Hematopoietic multipotent progenitor cell treated with erythropoietin and hydrocortisone succinate and interleukin-3 and kit ligand, for 15 days (in vitro differentiated cells): ENCODE results near the gene CHST8.

Experiments
- DNase-seq: peaks from one replicate; pipeline ENCODE4 v3.0.0-alpha.2; 2015; ENCODE audit warnings: low spot score

CHST8 gene

DNA sequence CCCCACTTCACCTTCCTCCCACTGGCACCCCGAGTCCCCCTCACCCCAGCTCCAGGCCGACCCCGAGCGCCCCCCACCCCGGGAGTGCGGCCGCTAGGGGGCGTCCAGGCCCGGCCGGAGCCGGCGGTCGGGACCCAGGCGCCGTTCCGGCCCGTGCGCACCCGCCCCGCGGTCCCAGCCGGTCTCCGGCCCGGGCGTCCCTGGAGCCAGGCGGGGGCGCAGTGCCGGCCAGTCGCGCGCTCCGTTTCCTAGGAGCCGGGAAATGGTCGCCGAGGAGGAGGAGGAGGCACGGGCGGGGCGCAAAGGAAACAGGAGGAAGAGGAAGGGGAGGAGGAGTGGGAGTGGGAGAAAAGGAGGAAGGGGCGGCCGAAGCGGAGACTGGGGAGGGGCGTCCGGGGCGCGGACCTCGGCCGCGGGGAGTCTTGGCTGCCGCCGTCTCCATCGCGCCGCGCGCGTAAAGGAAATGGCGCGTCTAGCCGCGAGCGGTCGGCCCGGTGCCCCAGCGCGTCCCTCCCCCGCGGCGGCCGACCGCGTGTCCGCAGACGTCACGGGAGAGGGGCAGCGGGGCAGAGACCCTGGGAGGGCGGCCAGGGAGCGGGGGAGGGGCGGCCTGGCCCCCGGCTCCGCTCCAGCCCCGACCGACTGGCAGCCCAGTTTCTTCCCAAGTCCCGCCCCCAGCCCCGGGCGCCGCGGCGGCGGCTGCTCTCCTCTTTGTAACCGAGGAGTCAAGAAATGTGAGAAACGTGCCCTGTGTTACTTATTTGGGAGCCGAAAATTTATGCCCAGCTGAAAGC lies 173.8 kb downstream of the CHST8 start:
- DNase-seq: peak; percentile 31

DNA sequence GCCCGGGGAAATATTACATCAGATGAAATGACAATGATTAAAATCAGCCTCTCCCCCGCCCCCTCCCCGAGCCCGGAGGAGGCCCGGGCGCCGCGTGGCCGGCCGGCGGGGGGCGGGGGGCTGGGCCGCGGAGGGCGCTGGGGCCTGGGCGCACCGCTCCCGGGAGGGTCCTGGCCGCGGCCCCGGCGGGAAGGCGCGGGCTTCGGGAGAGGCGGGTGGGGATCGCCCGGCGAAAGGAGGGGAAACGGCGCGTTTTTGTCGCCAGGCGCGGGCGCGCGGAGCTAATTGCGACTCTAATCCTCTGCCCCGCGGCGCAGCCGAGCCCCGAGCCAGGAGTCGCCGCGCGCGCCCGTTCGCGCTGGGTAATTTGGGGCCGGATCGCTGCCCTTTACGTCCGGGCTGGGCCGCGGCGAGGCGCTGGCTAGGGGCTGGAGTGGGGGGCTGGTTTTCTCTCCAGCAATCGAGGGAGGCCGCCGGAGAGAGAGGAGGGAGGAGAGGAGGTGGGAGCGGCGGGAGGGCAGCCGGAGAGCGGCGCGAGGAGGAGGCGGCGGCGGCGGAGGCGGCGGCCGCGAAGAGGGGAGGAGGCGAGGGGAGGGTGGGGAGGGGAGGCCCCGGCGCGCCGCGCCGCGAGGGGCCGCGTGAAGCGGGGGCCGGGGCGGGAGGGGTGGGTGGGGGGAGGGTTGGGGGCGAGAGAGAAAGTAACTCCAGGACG lies 174.6 kb downstream of the CHST8 start, which contains the start of gene KCTD15:
KCTD15 (plus strand) TSS at position 707 of the 712 bp plus-strand sequence. CDS start 3,585 bp downstream, outside the sequence.
- DNase-seq: no peak

DNA sequence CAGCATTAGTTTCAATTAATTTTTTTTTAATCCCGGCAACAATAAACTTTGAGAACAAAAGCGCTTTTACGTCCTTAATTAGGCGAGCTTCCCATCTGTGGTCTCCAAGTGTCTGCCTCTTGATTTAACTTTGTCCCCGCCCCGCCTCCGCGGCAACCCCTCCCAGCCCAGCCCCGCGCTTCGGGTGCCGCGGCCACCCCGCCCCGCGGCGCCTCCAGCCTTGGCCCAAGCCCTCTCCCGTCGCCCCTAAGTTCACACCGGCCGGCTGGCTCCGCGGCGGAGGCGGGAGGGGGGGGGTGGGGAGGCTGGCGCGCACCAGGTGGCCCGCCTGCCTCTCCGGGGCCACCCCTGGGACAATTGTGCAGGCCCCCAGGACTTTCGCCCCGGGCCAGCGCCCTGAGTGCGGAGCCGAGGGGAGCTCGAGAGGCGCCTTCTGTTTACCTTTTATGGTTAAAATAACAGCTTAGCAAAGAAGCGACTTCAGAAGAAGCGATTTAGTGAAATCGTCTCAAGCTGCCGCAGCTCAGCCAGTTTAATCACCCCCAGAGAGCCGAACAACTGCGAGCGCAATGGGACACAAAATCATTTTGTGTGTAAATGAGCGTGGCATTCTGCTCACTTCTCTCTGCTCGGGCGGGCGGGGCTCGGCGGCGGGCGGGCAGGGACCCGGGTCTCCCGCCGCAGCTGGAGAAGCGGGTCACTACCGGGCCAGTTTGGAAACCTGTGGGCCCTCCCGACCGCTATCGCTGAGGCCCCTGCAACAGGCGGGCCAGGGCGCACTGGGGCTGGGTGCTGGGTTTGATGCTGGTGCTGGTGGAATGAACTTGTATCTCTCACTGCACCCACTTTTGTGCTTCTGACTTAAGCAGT lies 176.3 kb downstream of the CHST8 start:
- peak; percentile 7 for DNase-seq

DNA sequence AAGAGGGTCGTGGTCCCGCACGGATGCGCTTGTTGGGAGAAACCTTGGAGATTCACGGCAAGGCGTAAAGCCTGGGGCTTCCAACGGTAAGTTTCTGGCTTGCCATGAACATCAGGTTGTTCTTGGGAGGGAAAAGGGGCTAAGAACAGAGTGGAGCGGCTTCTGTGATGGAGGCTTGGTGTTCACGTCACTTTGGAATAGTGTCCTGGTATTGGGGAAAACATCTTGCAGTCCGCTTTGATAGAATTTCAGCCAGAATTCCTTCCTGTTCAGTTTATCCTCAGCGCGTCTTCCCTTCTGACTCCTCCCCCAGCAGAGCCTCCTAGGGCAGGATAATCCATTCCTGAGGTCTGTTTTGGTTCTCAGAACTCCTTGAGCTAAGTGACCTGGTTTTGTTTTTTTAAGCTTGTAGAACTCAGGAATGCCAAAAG lies 176.9 kb downstream of the CHST8 start:
- DNase-seq: no peak

DNA sequence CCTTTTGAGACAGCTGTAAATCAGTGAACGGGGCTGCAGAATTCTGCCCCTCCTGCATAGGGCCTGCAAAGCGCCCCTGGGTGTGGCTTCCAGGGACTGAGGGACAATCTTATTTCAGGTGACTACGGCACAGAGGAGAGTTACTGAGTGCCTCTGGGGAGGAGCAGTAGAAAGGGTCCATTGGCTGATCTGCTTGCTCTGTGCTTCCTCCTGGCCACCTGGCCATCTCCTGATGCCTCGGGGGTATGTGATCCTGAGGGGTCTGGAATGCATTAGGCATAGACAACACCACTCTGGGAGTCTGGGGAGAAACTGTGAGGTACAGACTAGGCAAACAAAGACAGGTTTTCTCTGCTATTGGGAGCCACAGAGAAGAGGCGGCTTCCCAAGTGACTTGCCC lies 177.7 kb downstream of the CHST8 start:
- no peak for DNase-seq

DNA sequence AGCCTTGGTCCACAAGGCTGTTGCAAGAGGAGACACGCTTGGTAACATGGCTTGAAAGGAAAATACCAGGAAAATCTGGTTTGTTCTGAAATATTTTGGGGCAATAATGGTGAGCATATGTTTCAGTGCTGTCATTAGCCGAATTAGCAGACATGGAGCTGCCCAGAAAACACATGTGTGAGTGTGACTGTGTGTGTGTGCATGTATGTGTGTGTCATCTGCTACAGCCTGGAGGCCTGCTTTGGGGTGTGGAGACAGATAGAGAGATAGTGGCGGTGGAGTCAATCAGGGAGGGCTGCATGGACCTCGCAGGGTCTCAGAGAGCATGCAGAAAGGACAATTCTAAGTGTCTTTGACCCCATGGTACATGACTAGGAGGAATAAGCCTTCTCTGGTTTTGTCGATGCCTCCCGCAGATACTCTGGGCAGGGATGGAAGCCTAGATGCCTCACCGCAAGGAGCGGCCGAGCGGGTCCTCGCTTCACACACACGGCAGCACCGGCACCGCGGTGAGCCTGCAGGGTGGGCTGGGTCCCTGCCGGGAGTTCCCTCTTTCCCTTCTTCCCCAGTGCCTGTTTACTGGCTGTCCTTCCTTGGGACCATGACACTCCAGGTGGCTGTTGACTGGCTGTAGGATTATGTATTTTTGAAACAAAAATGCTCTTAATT lies 178.4 kb downstream of the CHST8 start:
- DNase-seq: no peak

DNA sequence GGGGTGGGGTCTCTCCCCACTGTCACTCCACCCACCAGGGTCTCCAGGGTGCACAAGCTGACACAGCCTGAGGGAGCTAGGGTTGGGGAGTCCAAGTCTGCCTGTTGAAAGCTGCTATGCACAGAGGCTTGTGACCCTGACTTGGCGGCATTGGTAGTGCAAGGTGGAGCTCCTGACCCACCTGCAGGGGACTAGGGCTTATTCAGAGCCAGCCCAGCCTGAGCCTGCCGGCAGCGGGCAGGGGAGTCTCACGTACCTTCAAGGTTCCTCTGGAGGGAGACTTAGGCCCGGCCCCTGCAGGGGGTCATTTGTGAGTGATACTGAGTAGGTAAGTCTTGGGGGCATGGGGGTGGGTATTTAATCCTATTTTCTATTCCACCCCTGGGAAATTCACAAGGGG lies 179.7 kb downstream of the CHST8 start:
- DNase-seq: no peak

DNA sequence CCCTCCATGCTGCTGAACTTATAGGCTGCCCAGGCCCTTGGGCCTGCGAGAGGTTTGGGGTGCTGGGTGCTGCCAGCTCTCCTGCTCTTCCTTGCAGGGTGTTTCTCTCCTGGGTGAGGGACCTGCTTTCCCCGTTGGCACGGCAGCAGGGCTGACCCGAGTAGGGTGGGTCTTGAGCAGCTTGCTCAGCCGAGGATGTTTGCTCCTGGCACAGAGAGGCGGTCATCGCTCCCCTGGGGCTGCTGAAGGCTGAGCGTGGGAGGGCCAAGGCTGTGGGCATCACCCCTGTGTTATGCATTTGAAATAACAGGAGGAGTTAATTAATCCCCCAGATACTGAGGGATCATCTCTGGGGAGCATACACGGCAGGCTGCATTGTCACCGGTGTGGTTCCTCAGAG lies 180.2 kb downstream of the CHST8 start:
- no peak for DNase-seq

DNA sequence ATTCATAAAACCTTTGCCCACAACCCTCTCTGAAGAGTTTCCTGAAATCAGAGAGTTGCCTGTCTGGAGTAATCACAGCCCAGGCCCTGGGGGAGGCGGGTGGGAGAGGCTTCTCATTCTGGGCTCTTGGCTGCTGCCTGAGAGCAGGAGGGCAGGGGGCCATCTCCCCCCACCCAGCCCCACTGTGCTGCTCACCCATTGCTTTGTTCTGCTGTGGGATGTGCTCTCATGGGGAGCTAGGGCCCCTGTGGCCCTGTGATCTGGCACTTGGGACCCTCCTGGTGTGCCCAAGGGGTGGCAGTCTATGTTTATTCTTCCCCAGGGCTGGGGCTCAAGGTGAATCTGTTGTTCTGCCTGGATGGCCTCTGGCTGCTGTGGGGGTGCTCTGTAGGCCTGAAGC lies 181.0 kb downstream of the CHST8 start:
- no peak for DNase-seq

DNA sequence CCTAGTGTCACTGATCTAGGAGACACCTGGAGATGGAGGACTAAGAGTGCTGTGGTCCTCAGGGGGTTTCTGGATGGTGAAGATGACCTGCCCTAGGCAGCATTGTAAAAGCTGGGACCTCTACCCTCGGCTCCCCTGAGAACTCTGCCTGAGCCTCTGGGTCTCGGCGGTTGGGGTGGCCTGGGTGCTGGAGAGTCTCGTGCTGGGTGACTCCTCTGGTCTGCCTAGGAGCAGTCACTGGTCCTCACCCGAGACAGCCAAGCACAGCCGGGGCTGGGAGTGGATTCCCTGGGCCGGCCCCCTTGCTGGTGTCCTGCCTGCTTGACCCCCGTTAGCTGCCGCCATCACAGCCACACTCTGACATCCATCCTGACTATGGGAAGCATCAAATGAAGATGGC lies 181.6 kb downstream of the CHST8 start:
- no peak for DNase-seq

DNA sequence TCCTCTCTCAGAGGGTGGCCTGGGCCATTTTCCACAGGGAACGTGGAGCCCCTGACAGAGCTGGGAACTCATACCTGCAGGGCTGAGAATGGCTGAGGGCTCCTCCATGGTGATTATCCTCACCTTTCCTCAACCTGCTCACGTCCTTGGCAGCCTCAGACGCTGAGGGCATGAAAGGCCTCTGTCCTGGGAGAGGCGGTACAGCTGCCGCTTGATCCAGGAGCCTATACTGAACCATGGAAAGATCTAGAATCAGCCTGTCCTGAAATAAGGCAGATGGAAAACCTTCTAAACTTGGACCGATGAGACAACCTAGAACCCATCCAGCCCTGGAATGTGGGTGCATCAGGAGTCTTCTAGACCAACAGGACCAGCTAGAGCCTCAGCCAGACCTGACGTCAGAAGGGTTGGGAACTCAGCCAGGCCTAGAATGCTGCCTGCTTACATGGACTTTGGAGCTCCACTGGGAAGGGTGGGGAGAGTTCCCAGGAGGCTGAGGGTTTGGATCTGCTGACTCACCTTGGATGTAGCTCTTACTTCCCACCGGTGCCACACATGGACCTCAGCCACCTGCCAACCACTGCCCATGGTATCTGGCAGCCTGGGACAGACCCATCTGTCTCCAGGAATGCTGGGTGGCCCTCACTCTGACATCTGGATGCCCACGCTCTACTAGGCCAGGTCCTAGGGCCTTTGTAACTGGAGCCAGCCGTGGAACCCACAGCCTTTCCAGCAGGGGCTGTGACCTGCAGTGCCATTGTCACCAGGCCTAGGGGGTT lies 182.5 kb downstream of the CHST8 start:
- DNase-seq: no peak

DNA sequence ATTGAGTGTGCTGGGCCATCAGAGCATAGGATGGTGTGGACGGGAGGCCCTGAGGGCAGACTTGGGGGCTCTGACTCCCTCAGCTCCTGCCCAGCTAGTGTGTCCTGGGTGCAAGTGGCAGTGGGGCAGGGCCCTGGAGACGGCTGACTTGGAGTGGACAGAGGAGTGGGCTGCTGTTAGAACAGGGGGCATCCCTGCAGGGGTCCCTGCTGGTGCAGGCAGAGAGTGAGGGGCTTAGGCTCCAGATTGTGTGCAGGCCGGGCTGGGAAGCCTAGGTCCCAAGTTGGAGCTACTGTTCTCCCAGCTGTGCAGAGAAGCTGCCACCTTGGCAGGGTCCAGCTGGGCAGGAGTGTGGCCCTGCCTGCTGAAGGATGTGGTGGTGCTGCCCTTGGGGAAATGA lies 183.6 kb downstream of the CHST8 start:
- DNase-seq: no peak

DNA sequence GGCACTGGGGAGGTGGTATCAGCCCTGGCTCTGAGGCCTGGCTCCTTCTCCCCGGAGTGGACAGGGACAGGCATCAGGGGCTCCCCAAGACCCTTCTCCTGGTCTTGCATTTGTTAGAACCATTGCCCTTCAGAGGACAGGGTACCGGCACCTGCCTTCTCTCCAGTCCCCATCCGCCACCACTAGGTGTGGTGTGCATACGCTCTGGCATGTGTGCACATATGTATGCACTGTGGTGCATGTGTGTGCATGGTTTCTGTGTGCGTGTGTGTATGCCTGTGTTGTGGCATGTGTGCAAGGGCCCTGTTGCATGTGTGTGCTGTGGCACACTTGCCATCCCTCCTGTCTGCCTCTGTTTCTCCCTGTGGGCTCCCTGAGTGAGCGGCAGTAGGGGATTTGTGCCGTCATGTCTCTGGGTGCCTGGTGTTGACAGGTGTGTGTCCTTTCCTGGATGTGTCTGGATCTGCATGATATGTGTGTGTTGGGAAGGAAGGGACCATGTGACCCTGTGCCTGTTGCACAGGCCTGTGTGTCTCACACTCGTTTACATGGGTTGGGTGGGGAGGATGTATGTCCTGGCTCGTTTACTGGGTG lies 184.2 kb downstream of the CHST8 start:
- DNase-seq: no peak

DNA sequence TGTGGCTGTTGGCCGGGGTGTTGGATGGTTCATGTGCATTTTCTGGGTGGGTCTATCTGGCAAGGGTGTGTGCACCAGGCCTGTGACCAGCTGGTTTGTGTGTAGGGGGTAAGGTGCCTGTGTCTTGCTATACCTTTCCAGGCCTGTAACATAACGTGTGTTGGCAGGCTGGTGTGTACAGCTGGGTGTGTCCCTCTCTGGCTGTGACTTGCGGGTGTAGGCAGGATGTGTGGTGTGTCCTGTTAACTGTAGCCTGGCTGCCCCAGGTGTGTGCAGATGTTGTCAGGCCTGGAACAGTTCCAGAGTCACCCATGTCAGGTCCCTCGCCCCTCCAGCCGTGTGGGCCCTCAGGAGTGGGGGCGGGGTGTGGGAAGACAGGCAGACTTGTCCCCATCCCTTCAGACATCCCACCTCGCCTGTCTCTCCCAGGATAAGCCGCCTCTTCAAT lies 184.7 kb downstream of the CHST8 start:
- no peak for DNase-seq

DNA sequence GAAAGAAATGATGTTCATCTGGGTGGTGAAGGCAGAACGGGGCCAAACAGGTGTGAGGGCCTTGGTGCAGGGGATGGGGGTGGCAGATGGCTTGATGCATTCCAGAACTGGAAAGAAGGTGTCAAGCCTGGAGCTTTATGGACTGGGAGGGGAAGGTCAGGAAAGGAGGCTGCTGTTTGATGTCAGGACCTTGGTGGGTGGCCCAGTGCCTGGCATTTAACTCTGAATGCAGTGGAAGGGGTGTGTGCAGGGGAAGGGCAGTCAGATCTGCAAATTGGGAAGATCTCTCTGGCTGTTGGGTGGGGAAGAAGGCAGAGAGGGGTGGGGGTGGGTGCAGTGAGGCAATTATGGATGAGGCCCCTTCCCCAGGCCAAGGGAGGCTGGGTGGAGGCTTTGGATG lies 186.6 kb downstream of the CHST8 start:
- no peak for DNase-seq

DNA sequence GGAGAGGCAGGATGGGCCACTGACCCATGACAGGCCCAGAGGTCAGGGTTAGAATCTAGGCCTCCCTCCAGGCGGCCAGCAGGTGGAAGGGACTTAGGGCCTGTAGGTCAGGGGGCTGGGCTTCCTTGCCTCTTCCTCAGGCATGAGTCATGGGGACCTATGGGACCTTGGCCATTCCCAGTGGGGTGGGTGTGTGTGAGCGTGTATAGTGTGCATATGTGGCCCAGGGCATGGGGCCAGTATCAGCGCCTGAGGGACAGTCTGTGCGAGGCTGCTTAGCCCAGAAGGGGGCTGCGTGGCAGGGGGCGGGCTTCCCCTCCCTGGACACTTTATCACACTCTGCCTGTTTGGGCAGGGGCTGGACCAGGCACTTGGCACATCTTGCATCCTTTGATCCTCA lies 188.2 kb downstream of the CHST8 start:
- no peak for DNase-seq

DNA sequence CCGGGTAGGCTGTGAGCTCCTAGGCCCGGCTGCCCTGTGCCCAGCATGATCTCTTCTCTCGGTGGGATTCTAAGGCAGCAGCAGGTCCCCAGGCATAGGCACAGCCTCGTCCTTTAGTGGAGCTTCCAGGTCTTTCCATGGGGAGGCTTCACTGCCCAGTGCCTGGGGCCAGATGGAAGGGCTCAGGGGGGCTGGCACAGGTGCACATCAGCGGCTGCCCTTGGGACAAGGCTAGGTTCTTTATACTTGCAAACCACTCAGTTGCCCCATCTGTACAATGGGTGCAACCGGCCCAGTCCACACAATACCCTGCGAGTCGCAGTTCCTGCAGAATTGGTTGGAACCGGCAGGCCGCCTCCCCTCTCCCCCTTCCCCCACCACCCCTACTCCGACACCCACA lies 189.1 kb downstream of the CHST8 start:
- DNase-seq: no peak

DNA sequence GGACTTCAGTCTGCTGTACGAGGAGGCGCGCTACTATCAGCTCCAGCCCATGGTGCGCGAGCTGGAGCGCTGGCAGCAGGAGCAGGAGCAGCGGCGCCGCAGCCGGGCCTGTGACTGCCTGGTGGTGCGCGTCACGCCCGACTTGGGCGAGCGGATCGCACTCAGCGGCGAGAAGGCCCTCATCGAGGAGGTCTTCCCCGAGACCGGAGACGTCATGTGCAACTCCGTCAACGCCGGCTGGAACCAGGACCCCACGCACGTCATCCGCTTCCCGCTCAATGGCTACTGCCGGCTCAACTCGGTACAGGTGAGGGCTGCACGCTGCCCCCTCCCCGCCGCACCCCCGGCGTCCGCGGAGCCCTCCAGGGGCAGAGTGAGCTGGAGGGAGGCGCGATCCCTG lies 189.5 kb downstream of the CHST8 start:
- DNase-seq: no peak

DNA sequence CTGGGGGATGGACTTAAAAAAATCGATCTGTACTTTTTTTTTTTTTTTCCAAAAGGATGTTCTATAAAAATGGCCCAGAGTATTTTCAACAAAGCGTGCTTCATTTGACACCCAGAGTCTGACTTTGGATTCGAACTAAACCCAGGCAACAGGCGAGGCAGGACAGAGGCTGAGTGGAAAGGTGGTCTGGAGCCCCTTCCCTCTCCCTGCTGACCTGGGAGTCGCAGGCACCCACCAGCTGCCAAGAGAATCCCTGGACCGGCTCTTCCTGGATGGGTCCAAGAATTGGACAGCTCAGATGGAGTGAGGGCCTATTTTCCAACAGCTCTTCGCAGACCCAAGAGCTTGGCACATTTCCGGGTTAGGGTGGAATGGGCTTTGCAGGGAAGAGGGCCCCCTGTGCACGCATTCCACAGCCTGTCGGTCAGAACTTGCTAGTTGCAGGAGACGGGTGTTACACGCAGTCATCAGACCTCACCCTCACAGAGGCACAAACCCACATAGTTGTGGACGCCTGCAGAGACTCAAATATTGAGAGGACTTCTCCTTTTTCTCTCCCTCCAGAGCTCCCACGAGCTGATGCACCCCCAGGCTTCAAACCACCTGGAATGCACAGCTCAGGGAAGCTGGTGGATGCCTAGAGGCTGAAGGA lies 190.1 kb downstream of the CHST8 start:
- DNase-seq: no peak
